ENCODE measurements around the gene SPATA33.
"Not testable (repeated sequence)": the region's sequence is repeated elsewhere in the genome, so short reads cannot be mapped to it uniquely, and the experiment has no call there.

SPATA33 gene

GRCh38 chr16:89691231-89691985 lies 33.8 kb downstream of the SPATA33 start:
- in situ Hi-C loops (cut with MboI; ENCODE audit: low sequenced_read_pairs) = no loop called here

- in situ Hi-C loops (cut with MboI; ENCODE audit: low sequenced_read_pairs) = no loop called here
These were observed 34.4 kb downstream of the SPATA33 start for GRCh38 chr16:89691986-89692569.

GRCh38 chr16:89693289-89693731 lies 35.7 kb downstream of the SPATA33 start:
- in situ Hi-C loops (cut with MboI; ENCODE audit: low sequenced_read_pairs) = no loop called here

- in situ Hi-C loops (cut with MboI; ENCODE audit: low sequenced_read_pairs) = no loop called here
These were observed 36.5 kb downstream of the SPATA33 start for GRCh38 chr16:89693931-89694783.

GRCh38 chr16:89694784-89695085 lies 37.1 kb downstream of the SPATA33 start:
- in situ Hi-C loops (cut with MboI; ENCODE audit: low sequenced_read_pairs) = not testable (repeated sequence)

GRCh38 chr16:89695086-89695874 lies 37.6 kb downstream of the SPATA33 start:
- in situ Hi-C loops (cut with MboI; ENCODE audit: low sequenced_read_pairs) = no loop called here

- in situ Hi-C loops (cut with MboI; ENCODE audit: low sequenced_read_pairs) = no loop called here
These were observed 38.4 kb downstream of the SPATA33 start for GRCh38 chr16:89695875-89696669.

GRCh38 chr16:89696670-89697128 lies 39.1 kb downstream of the SPATA33 start:
- in situ Hi-C loops (cut with MboI; ENCODE audit: low sequenced_read_pairs) = no loop called here

GRCh38 chr16:89697161-89697615 lies 39.6 kb downstream of the SPATA33 start:
- in situ Hi-C loops (cut with MboI; ENCODE audit: low sequenced_read_pairs) = no loop called here

GRCh38 chr16:89697616-89698331 lies 40.1 kb downstream of the SPATA33 start:
- in situ Hi-C loops (cut with MboI; ENCODE audit: low sequenced_read_pairs) = no loop called here

- in situ Hi-C loops (cut with MboI; ENCODE audit: low sequenced_read_pairs) = not testable (repeated sequence)
These were observed 41.1 kb downstream of the SPATA33 start for GRCh38 chr16:89698717-89699116.

GRCh38 chr16:89699629-89700099 lies 42.0 kb downstream of the SPATA33 start:
- in situ Hi-C loops (cut with MboI; ENCODE audit: low sequenced_read_pairs) = not testable (repeated sequence)

- in situ Hi-C loops (cut with MboI; ENCODE audit: low sequenced_read_pairs) = no loop called here
These were observed 42.5 kb downstream of the SPATA33 start for GRCh38 chr16:89700100-89700648.

- in situ Hi-C loops (cut with MboI; ENCODE audit: low sequenced_read_pairs) = no loop called here
These were observed 43.2 kb downstream of the SPATA33 start for GRCh38 chr16:89700649-89701424.

- in situ Hi-C loops (cut with MboI; ENCODE audit: low sequenced_read_pairs) = no loop called here
These were observed 44.1 kb downstream of the SPATA33 start, which contains the start of gene SPATA2L for GRCh38 chr16:89701425-89702406. TSS of gene SPATA2L (minus strand) at chr16:89701705. CDS start at chr16:89701232, 473 bp downstream.

GRCh38 chr16:89704281-89704680 lies 46.6 kb downstream of the SPATA33 start:
- in situ Hi-C loops (cut with MboI; ENCODE audit: low sequenced_read_pairs) = no loop called here

GRCh38 chr16:89705006-89705405 lies 47.4 kb downstream of the SPATA33 start:
- in situ Hi-C loops (cut with MboI; ENCODE audit: low sequenced_read_pairs) = no loop called here
